ENCODE data around the gene ZNF555.

- TF ChIP-seq RCOR1 (conservative IDR thresholded peaks at IDR 0.05; ENCODE audit: low read depth, low read length): no peak
- no peak for TF ChIP-seq ETV6 (conservative IDR thresholded peaks at IDR 0.05 in 1 of 2, IDR thresholded peaks at IDR 0.05 in 1 of 2; ENCODE audit: borderline replicate concordance in 1 of 2, low read depth in 1 of 2)
- no peak for TF ChIP-seq PRDM15 (CRISPR knock-in tag; IDR thresholded peaks at IDR 0.05)
- no peak for TF ChIP-seq USF2 (IDR thresholded peaks at IDR 0.05; ENCODE audit: borderline replicate concordance, low read depth, low read length)
- no peak for TF ChIP-seq CTCF (IDR thresholded peaks at IDR 0.05 in 2 of 3, conservative IDR thresholded peaks at IDR 0.05 in 1 of 3; ENCODE audit: control insufficient read depth in 2 of 3, extremely low read depth in 1 of 3, insufficient read depth in 1 of 3, low read depth in 3 of 3, low read length in 3 of 3)
- TF ChIP-seq POLR2A (IDR thresholded peaks at IDR 0.05; ENCODE audit: low read depth, low read length): no peak; the same call in 1 of the 2 replicates
- TF ChIP-seq EP300 (IDR thresholded peaks at IDR 0.05; ENCODE audit: borderline replicate concordance in 1 of 2, control insufficient read depth in 1 of 2, low read depth in 2 of 2, low read length in 2 of 2): no peak
- no peak for TF ChIP-seq CBX3 (IDR thresholded peaks at IDR 0.05; ENCODE audit: borderline replicate concordance, low read depth)
- no peak for TF ChIP-seq ZNF274 (IDR thresholded peaks at IDR 0.05; ENCODE audit: insufficient read depth, insufficient read length)
- no peak for TF ChIP-seq CHD2 (IDR thresholded peaks at IDR 0.05; ENCODE audit: borderline replicate concordance, low read depth, low read length)
Measured at GRCh38 chr19:2809387-2810140, 31.7 kb upstream of the ZNF555 start.
